Endothelial cell of umbilical vein (primary cell): ENCODE results near the gene TTLL4.

Experiments
- EZH2 ChIP-seq: IDR thresholded peaks from 2 replicates; pipeline ENCODE4 v1.6.1; 2012; ENCODE audit warnings: borderline replicate concordance, low read depth, mild to moderate bottlenecking, moderate library complexity, low read length, inconsistent platforms; ENCODE audit not compliant: severe bottlenecking
- FOS ChIP-seq: IDR thresholded peaks from 2 replicates; pipeline ENCODE4 v1.6.1; 2011; ENCODE audit warnings: mild to moderate bottlenecking, low read length, moderate library complexity, borderline replicate concordance; ENCODE audit not compliant: insufficient read depth
- JUN ChIP-seq: IDR thresholded peaks from 2 replicates; pipeline ENCODE4 v1.6.1; 2011; ENCODE audit warnings: borderline replicate concordance, low read depth; ENCODE audit not compliant: insufficient read length, insufficient read depth
- POLR2AphosphoS5 ChIP-seq: IDR thresholded peaks from 2 replicates; pipeline ENCODE4 v1.6.1; 2012; ENCODE audit warnings: low read depth, mild to moderate bottlenecking, control low read depth, low read length, moderate library complexity; ENCODE audit not compliant: insufficient read depth

- TF ChIP-seq EZH2 (no peak), JUN (no peak), POLR2AphosphoS5 (no peak), FOS (no peak)
Observed at GRCh38 chr2:218799990-218800389, 89.4 kb downstream of the TTLL4 start.
